ENCODE measurements around the gene SCAF1. TPM values are rescaled to one million over a fixed set of nuclear protein-coding genes. Genes with fewer than 3 reads are reported as not detected.

Gene SCAF1
- polyA plus RNA-seq, 2 of the 4 experiments (the other 2 are of a cell fraction): 4.0 to 47.9 TPM

- ChIA-PET POLR2A (interaction anchor here (0.8 kb wide), 1 partner anchor 13 kb away, joined by 3 read pairs; no protein-coding TSS in a partner anchor), CTCF (interaction anchor here (0.6 to 2.1 kb wide), 6 partner anchors 9 to 17 kb away, joined by 3 to 11 read pairs (median 4); no protein-coding TSS in a partner anchor)
Measured at GRCh38 chr19:49689133-49690078, 47.4 kb downstream of the SCAF1 start, which contains the start of gene ADM5. ADM5 (plus strand) TSS chr19:49689594; CDS start chr19:49689838, 244 bp downstream.

GRCh38 chr19:49690079-49690655 is 48.2 kb downstream of the SCAF1 start:
- no peaks in the 10 kb centered on the region for H3K9me3 ChIP-seq
- H3K4me3 ChIP-seq: no peak overlapping the region
- ATAC-seq (peak in 1 of 2 experiments; percentile 0; a peak in 2 of 6 replicates), FAIRE-seq (no peak), DNase-seq (ENCODE audit: low read depth in 1 of 2, low spot score in 1 of 2) (no peak)
- ChIA-PET POLR2A (interaction anchor here (0.8 kb wide), 1 partner anchor 14 kb away, joined by 3 read pairs; no protein-coding TSS in a partner anchor), CTCF (interaction anchor here (0.6 to 3.4 kb wide), 6 partner anchors 9 to 18 kb away, joined by 3 to 11 read pairs (median 4); no protein-coding TSS in a partner anchor)
- TF ChIP-seq NFE2L2 (conservative IDR thresholded peaks at IDR 0.05; ENCODE audit: low read length) (no peak), ESRRA (IDR thresholded peaks at IDR 0.05; ENCODE audit: borderline replicate concordance, low read length) (no peak), HOXB5 (CRISPR knock-in tag; IDR thresholded peaks at IDR 0.05) (no peak), EP300 (IDR thresholded peaks at IDR 0.05) (0 out of 5 replicates have a peak, but pooled peaks of 1 of the 2 experiments have one; percentile 16), REST (IDR thresholded peaks at IDR 0.05) (no peak), POLR2A (IDR thresholded peaks at IDR 0.05; ENCODE audit: low read length) (no peak)
- H3K27ac ChIP-seq: no peak overlapping the region
- WGBS (ENCODE audit: missing lambda C conversion rate): 94% methylated on average over 39 of the region's 39 CpGs
- no peak overlapping the region for H3K4me2 ChIP-seq
- 0 out of 3 replicates have a peak, but pooled peaks cover 9% of the 10 kb centered on the region for H3K4me1 ChIP-seq

More at GRCh38 chr19:49689133-49690078, 47.4 kb downstream of the SCAF1 start, which contains the start of gene ADM5:
- WGBS (ENCODE audit: missing lambda C conversion rate): 92% methylated on average over 47 of the region's 54 CpGs
- no peaks in the 10 kb centered on the region for H3K9me3 ChIP-seq
- H3K27ac ChIP-seq: no peak within 1 kb of the TSS
- H3K4me2 ChIP-seq: no peak within 1 kb of the TSS
- peaks cover 9% of the 10 kb centered on the region; the same call in 1 of the 3 replicates for H3K4me1 ChIP-seq
- DNase-seq (ENCODE audit: low read depth in 1 of 2, low spot score in 1 of 2) (no peak), FAIRE-seq (no peak), ATAC-seq (peak; percentile 0 to 1; a peak in 3 of 6 replicates)
- H3K4me3 ChIP-seq: no peak within 1 kb of the TSS
- TF ChIP-seq HMGXB4 (CRISPR knock-in tag; IDR thresholded peaks at IDR 0.05; ENCODE audit: borderline replicate concordance): no peak
- TF ChIP-seq ZSCAN20 (CRISPR knock-in tag; IDR thresholded peaks at IDR 0.05): no peak
- no peak for TF ChIP-seq JUN (IDR thresholded peaks at IDR 0.05)
- no peak for TF ChIP-seq FOSL2 (IDR thresholded peaks at IDR 0.05)
- no peak for TF ChIP-seq FOSL2 (CRISPR knock-in tag; IDR thresholded peaks at IDR 0.05)
- TF ChIP-seq ZFP36 (IDR thresholded peaks at IDR 0.05; ENCODE audit: borderline replicate concordance, partially characterized antibody): no peak
- no peak for TF ChIP-seq HEYL (CRISPR knock-in tag; IDR thresholded peaks at IDR 0.05)
- TF ChIP-seq SMC3 (IDR thresholded peaks at IDR 0.05): no peak
- no peak for TF ChIP-seq NR3C1 (IDR thresholded peaks at IDR 0.05)
- no peak for TF ChIP-seq CBX8 (IDR thresholded peaks at IDR 0.05)
- no peak for TF ChIP-seq HOXA7 (CRISPR knock-in tag; IDR thresholded peaks at IDR 0.05)
- TF ChIP-seq ZNF302 (CRISPR knock-in tag; IDR thresholded peaks at IDR 0.05): no peak
- TF ChIP-seq MAFK (IDR thresholded peaks at IDR 0.05; ENCODE audit: partially characterized antibody): no peak
- TF ChIP-seq ZC3H11A (IDR thresholded peaks at IDR 0.05): no peak
- TF ChIP-seq TFCP2L1 (CRISPR knock-in tag; IDR thresholded peaks at IDR 0.05): no peak
- TF ChIP-seq USF2 (IDR thresholded peaks at IDR 0.05): no peak
